ENCODE measurements around the gene MR1. TPM values are rescaled to one million over a fixed set of nuclear protein-coding genes. Genes with fewer than 3 reads are reported as not detected.
A peak's percentile ranks its signal among the peaks of the same experiment; 100 is the strongest.

The MR1 gene
- total RNA-seq, 6 experiments from 2014 or later, result 5.6 to 11.6 (median 6.6) TPM

DNA sequence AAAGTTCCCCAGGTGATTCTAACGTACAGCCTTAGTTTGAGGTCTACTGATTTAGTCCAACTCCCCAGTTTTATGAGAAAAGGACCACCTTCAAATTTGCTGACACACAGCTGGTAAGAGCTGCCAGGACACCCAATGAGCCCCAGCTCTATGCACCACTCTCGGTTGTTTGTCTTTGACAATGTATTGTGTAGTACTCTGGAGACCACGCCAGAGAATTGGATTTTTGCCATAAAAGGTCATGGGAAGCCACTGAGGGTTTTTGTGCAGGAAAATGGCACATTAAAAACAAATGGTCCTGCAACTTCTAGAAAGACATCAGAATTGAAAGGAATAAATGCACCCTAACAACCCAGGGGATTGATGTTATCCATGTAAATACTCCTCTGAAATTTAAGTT, 47.6 kb downstream of the MR1 start:
- intact Hi-C loops (cut with DNase I), result loop anchor here in 1 of 2 donors (10.0 kb wide), 1 partner anchor 53 kb away; no protein-coding TSS in a partner anchor
- no peak for DNase-seq

DNA sequence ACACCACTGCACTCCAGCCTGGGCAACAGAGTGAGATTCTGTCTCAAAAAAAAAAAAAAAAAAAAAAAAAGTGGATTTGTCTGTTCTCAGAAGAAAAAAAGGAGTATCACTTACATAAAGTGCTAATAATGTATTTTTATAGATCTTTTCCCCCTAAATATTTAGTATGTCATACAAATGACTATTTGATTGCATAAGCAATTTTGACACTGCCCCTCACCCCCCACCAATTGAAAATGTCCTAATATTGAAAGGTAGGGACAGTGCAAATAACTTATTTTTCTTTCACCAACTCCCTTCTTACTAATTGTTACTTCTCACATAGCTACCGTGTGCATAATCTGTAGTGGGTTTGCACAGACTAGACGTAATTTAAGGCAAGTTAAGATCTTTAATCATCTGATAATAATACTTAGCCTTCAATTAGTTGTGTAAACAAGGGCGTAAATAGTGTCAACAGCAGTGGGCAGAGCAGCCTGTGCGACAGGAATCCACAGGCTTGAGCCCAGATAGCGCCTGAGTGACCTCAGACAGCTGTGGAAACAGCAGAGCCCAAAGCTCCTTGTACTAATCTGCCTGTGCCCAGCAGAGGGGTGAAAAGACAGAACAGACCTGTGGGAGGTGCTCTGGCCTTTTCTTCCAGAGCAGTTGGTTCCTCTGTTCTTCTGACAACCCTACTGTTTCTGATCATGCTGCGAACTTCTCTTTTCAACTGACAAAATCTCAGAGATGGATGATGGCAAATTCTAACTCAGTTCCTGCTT, 50.2 kb downstream of the MR1 start:
- Histone ChIP-seq H3K4me3 (no peak overlapping the region), H3K27me3 (no peaks in the 10 kb centered on the region), H3K9me3 (no peaks in the 10 kb centered on the region), H3K27ac (no peak overlapping the region), H3K4me1 (no peaks in the 10 kb centered on the region), H3K36me3 (no peaks in the 10 kb centered on the region)
- 16% methylated on average over 6 of the region's 6 CpGs for WGBS (ENCODE audit: insufficient coverage, low coverage, low lambda C conversion rate, missing lambda C conversion rate)
- peak; percentile 70 to 82 (median 74) for ATAC-seq
- DNase-seq, result peak; percentile 63 to 74 (median 65)
- intact Hi-C loops (cut with DNase I), result loop anchor here in 1 of 2 donors (10.0 kb wide), 1 partner anchor 51 kb away; no protein-coding TSS in a partner anchor
- TF ChIP-seq POLR2A (IDR thresholded peaks at IDR 0.05), result no peak
- peak; percentile 54 to 73 (median 68) for TF ChIP-seq CTCF (IDR thresholded peaks at IDR 0.05)

More for the DNA sequence above, 47.6 kb downstream of the MR1 start:
- Histone ChIP-seq H3K27ac (no peak overlapping the region), H3K27me3 (no peaks in the 10 kb centered on the region), H3K36me3 (no peaks in the 10 kb centered on the region), H3K4me3 (no peak overlapping the region), H3K9me3 (no peaks in the 10 kb centered on the region), H3K4me1 (no peaks in the 10 kb centered on the region)
- no peak for ATAC-seq
- 28% methylated on average over 3 of the region's 3 CpGs for WGBS (ENCODE audit: insufficient coverage, low coverage, low lambda C conversion rate, missing lambda C conversion rate)
- no peak for TF ChIP-seq POLR2A (IDR thresholded peaks at IDR 0.05)
- no peak for TF ChIP-seq CTCF (IDR thresholded peaks at IDR 0.05)

GRCh38 chr1:181084606-181084969, 50.8 kb downstream of the MR1 start:
- intact Hi-C loops (cut with DNase I), result loop anchor here in 1 of 2 donors (10.0 kb wide), 1 partner anchor 50 kb away; no protein-coding TSS in a partner anchor
- H3K9me3 ChIP-seq, result no peaks in the 10 kb centered on the region
- TF ChIP-seq CTCF (IDR thresholded peaks at IDR 0.05) (no peak), POLR2A (IDR thresholded peaks at IDR 0.05) (no peak)
- no peak for ATAC-seq
- no peaks in the 10 kb centered on the region for H3K36me3 ChIP-seq
- H3K4me1 ChIP-seq, result no peaks in the 10 kb centered on the region
- no peak overlapping the region for H3K4me3 ChIP-seq
- no peak overlapping the region for H3K27ac ChIP-seq
- 21% methylated on average over 4 of the region's 4 CpGs for WGBS (ENCODE audit: insufficient coverage, low coverage, low lambda C conversion rate, missing lambda C conversion rate)
- H3K27me3 ChIP-seq, result no peaks in the 10 kb centered on the region
- DNase-seq, result no peak

DNA sequence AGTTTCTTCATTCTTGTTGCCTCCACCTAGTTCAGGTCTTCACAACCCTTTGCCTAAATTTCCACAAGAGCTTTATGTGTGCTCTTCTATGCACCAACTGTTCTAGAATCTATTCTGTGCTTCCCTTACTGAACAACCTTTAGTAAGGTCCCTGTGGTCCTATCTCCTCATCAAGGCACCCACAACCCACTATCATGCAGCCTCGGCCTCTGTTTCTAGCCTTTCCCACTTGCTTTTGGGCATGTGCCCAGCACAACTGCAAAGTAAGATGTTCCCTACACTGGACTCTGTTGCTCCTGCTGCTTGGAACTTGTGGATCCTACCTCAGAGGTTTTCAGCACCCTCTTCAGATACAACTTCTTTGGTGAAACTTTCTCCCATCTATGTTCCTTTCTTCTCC, 52.3 kb downstream of the MR1 start:
- H3K27me3 ChIP-seq, result no peaks in the 10 kb centered on the region
- 89% methylated on average over 1 of the region's 1 CpG for WGBS (ENCODE audit: insufficient coverage, low coverage, low lambda C conversion rate, missing lambda C conversion rate)
- peaks cover 0 to 5% (median 2%) of the 10 kb centered on the region in 4 donors for H3K4me1 ChIP-seq
- no peak for TF ChIP-seq POLR2A (IDR thresholded peaks at IDR 0.05)
- no peak for TF ChIP-seq CTCF (IDR thresholded peaks at IDR 0.05)
- DNase-seq (no peak), ATAC-seq (no peak)
- H3K36me3 ChIP-seq, result no peaks in the 10 kb centered on the region
- intact Hi-C loops (cut with DNase I), result loop anchor here (5.0 to 10.0 kb wide), 2 partner anchors 49 to 56 kb away; no protein-coding TSS in a partner anchor
- H3K9me3 ChIP-seq, result no peaks in the 10 kb centered on the region
- no peak overlapping the region for H3K4me3 ChIP-seq
- no peak overlapping the region for H3K27ac ChIP-seq
